GM21737 (cell line): Measurements from ENCODE around the gene SEMA7A.

Experiments used
- ATAC-seq: cut with Tn5 transposase; IDR thresholded peaks from one replicate; pipeline ENCODE4 v1.9.1; 2021; ENCODE audit warnings: mild to moderate bottlenecking, moderate library complexity; ENCODE audit not compliant: unreplicated experiment

Gene SEMA7A

GRCh38 chr15:74431645-74432044 is 2.1 kb downstream of the SEMA7A start:
- ATAC-seq = no peak

- ATAC-seq = no peak
Measured at GRCh38 chr15:74431116-74431515, 2.6 kb downstream of the SEMA7A start.

- ATAC-seq = no peak
Measured at GRCh38 chr15:74430510-74430951, 3.2 kb downstream of the SEMA7A start.

- ATAC-seq = no peak
Measured at GRCh38 chr15:74429781-74430400, 3.9 kb downstream of the SEMA7A start.

- ATAC-seq = no peak
Measured at GRCh38 chr15:74428970-74429780, 4.6 kb downstream of the SEMA7A start.

GRCh38 chr15:74428442-74428787 is 5.3 kb downstream of the SEMA7A start:
- no peak for ATAC-seq

GRCh38 chr15:74427607-74428441 is 5.9 kb downstream of the SEMA7A start:
- ATAC-seq = no peak

GRCh38 chr15:74426404-74427281 is 7.1 kb downstream of the SEMA7A start:
- no peak for ATAC-seq

GRCh38 chr15:74425630-74426029 is 8.1 kb downstream of the SEMA7A start:
- no peak for ATAC-seq

- no peak for ATAC-seq
Measured at GRCh38 chr15:74424901-74425528, 8.7 kb downstream of the SEMA7A start.

GRCh38 chr15:74423431-74424257 is 10.1 kb downstream of the SEMA7A start:
- ATAC-seq = no peak

- no peak for ATAC-seq
Measured at GRCh38 chr15:74422652-74423430, 10.9 kb downstream of the SEMA7A start.

- ATAC-seq = no peak
Measured at GRCh38 chr15:74422265-74422651, 11.5 kb downstream of the SEMA7A start.

GRCh38 chr15:74421302-74422245 is 12.2 kb downstream of the SEMA7A start:
- ATAC-seq = no peak

- ATAC-seq = no peak
Measured at GRCh38 chr15:74420193-74420905, 13.4 kb downstream of the SEMA7A start.

- ATAC-seq = no peak
Measured at GRCh38 chr15:74419432-74419831, 14.3 kb downstream of the SEMA7A start.
